ENCODE measurements around the gene TESK2. TPM values are rescaled to one million over a fixed set of nuclear protein-coding genes. Genes with fewer than 3 reads are reported as not detected.
"Not testable (repeated sequence)": the region's sequence is repeated elsewhere in the genome, so short reads cannot be mapped to it uniquely, and the experiment has no call there.

Gene TESK2
- polyA plus RNA-seq, 3 donors from 2014 or later: 1.8 to 3.3 TPM; not detected in 1

- Mint-ChIP-seq H3K4me1 (peaks cover 27 to 29% of the 10 kb centered on the region in 2 donors), H3K4me3 (peak overlapping the region in 3 of 5 donors; percentile 12 to 51 (median 14)), H3K9me3 (no peaks in the 10 kb centered on the region), H3K27me3 (ENCODE audit: low read depth in 3 of 3) (peaks cover 0 to 3% (median 2%) of the 10 kb centered on the region in 3 donors), H3K27ac (no peak overlapping the region), H3K36me3 (peaks cover 0 to under 1% (median 0%) of the 10 kb centered on the region in 3 donors)
- no peak for DNase-seq
Measured at GRCh38 chr1:45501505-45501859, 10.5 kb upstream of the TESK2 start.

DNA sequence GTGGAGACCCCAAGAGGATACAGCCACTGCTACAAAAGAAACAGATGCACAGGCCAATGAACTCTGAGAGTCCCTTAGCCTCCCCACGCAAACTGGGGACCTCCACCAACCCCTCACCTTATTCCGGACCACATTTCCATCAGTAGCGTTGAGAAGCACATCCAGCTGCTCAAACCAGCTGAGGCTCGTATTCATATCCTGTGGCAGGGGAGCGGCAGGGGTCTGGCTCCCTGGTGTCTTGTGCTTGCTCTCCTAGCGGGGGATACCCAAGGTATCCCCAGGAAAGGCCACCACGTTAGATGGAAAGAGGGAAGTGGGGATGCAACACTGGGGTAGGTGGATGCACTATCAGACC lies 8.4 kb upstream of the TESK2 start:
- no peak for DNase-seq
- Mint-ChIP-seq H3K4me3 (peak overlapping the region; percentile 91 to 98 (median 94)), H3K36me3 (peaks cover 0 to 12% (median 5%) of the 10 kb centered on the region in 3 donors), H3K9me3 (no peaks in the 10 kb centered on the region), H3K27ac (peak overlapping the region; percentile 71 to 96 (median 88)), H3K4me1 (peaks cover 27 to 29% of the 10 kb centered on the region in 2 donors), H3K27me3 (ENCODE audit: low read depth in 3 of 3) (peaks cover 0 to 3% (median 2%) of the 10 kb centered on the region in 3 donors)

DNA sequence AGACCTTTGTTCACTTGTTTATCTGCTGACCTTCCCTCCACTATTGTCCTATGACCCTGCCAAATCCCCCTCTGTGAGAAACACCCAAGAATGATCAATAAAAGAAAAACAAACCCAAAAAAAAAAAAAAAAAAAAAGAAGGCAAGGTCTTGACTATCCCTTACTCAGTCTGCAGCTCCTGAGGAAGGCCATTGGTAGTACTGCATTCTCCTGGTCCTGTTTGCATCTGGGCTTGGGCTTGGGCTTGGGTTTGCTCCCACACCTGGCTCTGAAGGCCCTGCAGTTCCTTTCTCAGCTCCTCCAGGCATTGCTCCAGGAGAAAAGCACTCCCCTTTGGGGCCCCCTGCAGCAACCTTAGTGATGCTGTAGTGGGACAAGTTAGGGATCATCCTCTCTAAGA lies 7.3 kb upstream of the TESK2 start:
- peak overlapping the region; percentile 27 to 98 (median 94) for H3K4me3 Mint-ChIP-seq
- H3K27ac Mint-ChIP-seq: peak overlapping the region in 1 of 6 donors; percentile 24
- H3K9me3 Mint-ChIP-seq: no peaks in the 10 kb centered on the region
- no peak for DNase-seq
- H3K4me1 Mint-ChIP-seq: peaks cover 27 to 29% of the 10 kb centered on the region in 2 donors
- peaks cover 0 to 12% (median 5%) of the 10 kb centered on the region in 3 donors for H3K36me3 Mint-ChIP-seq
- peaks cover 0 to 3% (median 2%) of the 10 kb centered on the region in 3 donors for H3K27me3 Mint-ChIP-seq (ENCODE audit: low read depth in 3 of 3)

DNA sequence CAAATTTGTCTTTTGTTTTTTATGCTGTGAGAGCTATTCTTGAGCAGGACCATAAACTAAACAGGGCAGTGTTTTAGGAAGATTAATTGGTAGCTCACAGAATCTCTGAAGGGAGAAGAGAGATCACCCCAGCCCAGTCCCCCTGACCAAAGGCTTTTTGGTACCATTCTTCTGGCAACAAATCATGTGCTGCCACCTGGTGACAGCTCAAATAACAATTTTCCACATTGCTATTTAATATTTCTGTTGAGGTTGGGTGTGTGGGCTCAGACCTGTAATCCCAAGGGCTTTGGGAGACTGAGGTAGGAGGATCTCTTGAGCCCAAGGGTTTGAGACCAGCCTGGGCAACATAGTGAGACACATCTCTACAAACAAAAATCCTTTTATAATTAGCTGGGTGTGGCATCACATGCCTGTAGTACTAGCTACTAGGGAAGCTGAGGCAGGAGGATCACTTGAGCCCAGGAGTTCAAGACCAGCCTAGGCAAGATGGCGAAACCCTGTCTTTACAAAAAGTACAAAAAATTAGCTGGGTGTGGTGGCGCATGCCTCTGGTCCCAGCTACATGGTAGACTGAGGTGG lies 2.2 kb upstream of the TESK2 start:
- peaks cover 0 to 1% (median 0%) of the 10 kb centered on the region in 3 donors for H3K27me3 Mint-ChIP-seq (ENCODE audit: low read depth in 3 of 3)
- H3K27ac Mint-ChIP-seq: peak overlapping the region in 3 of 6 donors; percentile 27 to 64 (median 46)
- peak; percentile 49 to 63 (median 53) for DNase-seq
- H3K36me3 Mint-ChIP-seq: peaks cover 0 to 12% (median 8%) of the 10 kb centered on the region in 3 donors
- peak overlapping the region; percentile 15 to 64 (median 36) for H3K4me3 Mint-ChIP-seq
- no peaks in the 10 kb centered on the region for H3K9me3 Mint-ChIP-seq
- H3K4me1 Mint-ChIP-seq: peaks cover 5% of the 10 kb centered on the region in 2 donors

- Mint-ChIP-seq H3K4me3 (peak overlapping the region in 2 of 5 donors; percentile 61 to 64), H3K27ac (peak overlapping the region in 1 of 6 donors; percentile 46), H3K4me1 (peaks cover 5% of the 10 kb centered on the region in 2 donors), H3K36me3 (peaks cover 0 to 12% (median 8%) of the 10 kb centered on the region in 3 donors), H3K27me3 (ENCODE audit: low read depth in 3 of 3) (peaks cover 0 to 1% (median 0%) of the 10 kb centered on the region in 3 donors), H3K9me3 (no peaks in the 10 kb centered on the region)
- DNase-seq: no peak
Measured at GRCh38 chr1:45492691-45493090, 1.7 kb upstream of the TESK2 start.

GRCh38 chr1:45491487-45492260 lies 711 bp upstream of the TESK2 start:
- peaks cover 0 to 12% (median 8%) of the 10 kb centered on the region in 3 donors for H3K36me3 Mint-ChIP-seq
- no peaks in the 10 kb centered on the region for H3K9me3 Mint-ChIP-seq
- peaks cover 0 to 1% (median 0%) of the 10 kb centered on the region in 3 donors for H3K27me3 Mint-ChIP-seq (ENCODE audit: low read depth in 3 of 3)
- no peak for DNase-seq
- H3K27ac Mint-ChIP-seq: no peak overlapping the region
- H3K4me3 Mint-ChIP-seq: no peak overlapping the region
- peaks cover 5% of the 10 kb centered on the region in 2 donors for H3K4me1 Mint-ChIP-seq

DNA sequence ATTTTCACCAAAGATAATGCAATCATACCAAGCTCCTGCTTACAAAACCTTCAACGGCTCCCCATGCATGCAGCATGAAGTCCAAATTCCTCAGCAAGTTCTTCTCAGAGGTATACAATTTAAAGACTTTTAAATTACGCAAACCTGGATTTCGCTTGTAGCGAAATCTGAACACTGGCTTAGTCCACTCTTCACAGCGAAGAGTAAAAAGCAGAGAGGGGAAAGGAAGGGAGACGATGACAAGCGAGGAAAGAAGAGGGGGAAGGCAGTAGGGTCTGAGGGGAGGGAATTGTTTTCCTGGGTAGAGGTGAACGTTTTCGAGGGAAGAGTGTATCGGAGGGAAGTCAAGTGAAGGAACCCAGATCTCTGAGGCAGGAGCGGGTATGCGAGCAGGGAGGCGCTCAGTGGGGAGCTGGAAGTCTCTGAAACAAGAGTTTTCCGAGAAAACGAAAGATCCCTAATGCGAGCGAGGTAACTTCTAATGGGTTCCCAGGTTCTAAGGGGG lies 790 bp downstream of the TESK2 start:
- H3K4me1 Mint-ChIP-seq: peaks cover 5% of the 10 kb centered on the region in 2 donors
- no peak overlapping the region for H3K27ac Mint-ChIP-seq
- peaks cover 0 to 1% (median 0%) of the 10 kb centered on the region in 3 donors for H3K27me3 Mint-ChIP-seq (ENCODE audit: low read depth in 3 of 3)
- H3K9me3 Mint-ChIP-seq: no peaks in the 10 kb centered on the region
- peaks cover 0 to 6% (median 3%) of the 10 kb centered on the region in 3 donors for H3K36me3 Mint-ChIP-seq
- no peak overlapping the region for H3K4me3 Mint-ChIP-seq
- DNase-seq: no peak

DNA sequence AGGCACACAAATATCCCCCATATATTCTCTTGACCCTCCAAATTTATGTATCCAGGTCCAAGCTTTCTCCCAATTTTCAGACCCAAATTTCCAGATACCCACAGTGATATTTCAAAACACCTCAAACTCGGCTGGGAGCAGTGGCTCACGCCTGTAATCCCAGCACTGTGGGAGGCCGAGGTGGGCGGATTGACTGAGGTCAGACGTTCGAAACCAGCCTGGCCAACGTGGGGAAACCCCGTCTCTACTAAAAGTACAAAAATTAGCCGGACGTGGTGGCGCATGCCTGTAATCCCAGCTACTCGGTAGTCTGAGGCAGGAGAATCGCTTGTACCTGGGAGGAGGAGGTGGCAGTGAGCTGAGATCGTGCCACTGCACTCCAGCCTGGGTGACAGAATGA lies 1.6 kb downstream of the TESK2 start:
- Mint-ChIP-seq H3K4me3 (peak overlapping the region in 1 of 5 donors; percentile 14), H3K27ac (peak overlapping the region in 1 of 6 donors; percentile 63)
- DNase-seq; H3K36me3 Mint-ChIP-seq; H3K4me1 Mint-ChIP-seq; H3K27me3 Mint-ChIP-seq (ENCODE audit: low read depth in 3 of 3); H3K9me3 Mint-ChIP-seq: not testable (repeated sequence)

GRCh38 chr1:45488666-45489377 lies 2.1 kb downstream of the TESK2 start:
- peaks cover 5% of the 10 kb centered on the region in 2 donors for H3K4me1 Mint-ChIP-seq
- no peaks in the 10 kb centered on the region for H3K9me3 Mint-ChIP-seq
- H3K36me3 Mint-ChIP-seq: peaks cover 0 to 3% (median 0%) of the 10 kb centered on the region in 3 donors
- no peak for DNase-seq
- peak overlapping the region in 2 of 5 donors; percentile 2 to 14 for H3K4me3 Mint-ChIP-seq
- H3K27me3 Mint-ChIP-seq (ENCODE audit: low read depth in 3 of 3): peaks cover 0 to 1% (median 0%) of the 10 kb centered on the region in 3 donors
- H3K27ac Mint-ChIP-seq: peak overlapping the region in 1 of 6 donors; percentile 63

DNA sequence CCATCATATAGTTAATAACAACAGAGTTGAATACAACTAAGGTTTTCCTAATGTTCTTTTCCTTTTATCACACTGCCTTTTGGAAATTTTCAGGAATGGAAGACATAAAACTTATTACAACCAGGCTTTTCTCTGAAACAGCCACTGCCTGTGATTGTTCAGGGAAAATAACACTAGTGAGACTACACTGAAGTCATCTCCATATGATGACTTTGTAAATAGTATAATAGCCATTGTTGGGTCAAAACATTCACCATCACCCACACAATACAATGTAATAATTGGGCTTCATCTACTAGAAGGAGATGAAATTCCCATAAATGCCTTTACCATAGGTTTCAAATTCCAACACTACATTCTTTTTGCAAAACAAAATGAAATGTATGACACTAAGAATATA lies 5.0 kb downstream of the TESK2 start:
- H3K4me3 Mint-ChIP-seq: no peak overlapping the region
- no peaks in the 10 kb centered on the region for H3K9me3 Mint-ChIP-seq

DNA sequence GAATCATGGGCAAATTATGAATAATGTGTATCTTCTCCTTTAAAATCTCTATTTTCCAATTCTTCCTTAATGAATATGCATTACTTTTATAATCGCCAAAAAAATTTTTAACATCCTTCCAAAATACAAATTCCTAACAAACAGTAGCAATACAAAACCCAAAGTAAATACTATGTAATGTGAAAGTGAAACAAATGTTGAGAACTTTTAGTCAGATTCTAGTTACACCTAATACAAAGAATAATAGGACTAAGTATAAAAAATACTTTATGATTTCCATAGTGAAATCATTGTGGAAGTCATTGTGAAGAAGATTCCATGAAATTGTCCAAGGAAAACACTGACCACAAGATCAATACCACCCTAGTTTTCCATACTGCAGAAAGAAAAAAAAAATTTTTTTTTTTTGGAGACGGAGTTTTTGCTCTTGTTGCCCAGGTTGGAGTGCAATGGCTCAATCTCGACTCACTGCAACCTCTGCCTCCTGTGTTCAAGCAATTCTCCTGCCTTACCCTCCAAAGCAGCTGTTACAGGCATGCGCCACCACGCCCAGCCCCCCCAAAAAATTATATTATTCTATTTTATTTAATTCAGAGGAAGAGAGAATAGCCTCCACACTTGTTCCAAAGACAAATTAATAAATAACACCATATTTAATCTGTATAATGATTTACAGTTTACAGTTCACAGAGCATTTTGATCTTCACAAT lies 11.8 kb downstream of the TESK2 start:
- H3K4me1 Mint-ChIP-seq: peaks cover 0 to 2% of the 10 kb centered on the region in 2 donors
- no peaks in the 10 kb centered on the region for H3K9me3 Mint-ChIP-seq
- no peaks in the 10 kb centered on the region for H3K27me3 Mint-ChIP-seq (ENCODE audit: low read depth in 3 of 3)
- no peaks in the 10 kb centered on the region for H3K36me3 Mint-ChIP-seq
- H3K27ac Mint-ChIP-seq: no peak overlapping the region
- DNase-seq: no peak
- no peak overlapping the region for H3K4me3 Mint-ChIP-seq

More for the DNA sequence above, 5.0 kb downstream of the TESK2 start:
- Mint-ChIP-seq H3K36me3 (peaks cover 0 to 3% (median 0%) of the 10 kb centered on the region in 3 donors), H3K27ac (no peak overlapping the region), H3K27me3 (ENCODE audit: low read depth in 3 of 3) (no peaks in the 10 kb centered on the region), H3K4me1 (peaks cover 0 to 3% of the 10 kb centered on the region in 2 donors)
- DNase-seq: no peak

GRCh38 chr1:45478121-45478814 lies 12.7 kb downstream of the TESK2 start:
- H3K27me3 Mint-ChIP-seq (ENCODE audit: low read depth in 3 of 3): no peaks in the 10 kb centered on the region
- no peaks in the 10 kb centered on the region for H3K36me3 Mint-ChIP-seq
- no peak for DNase-seq
- no peak overlapping the region for H3K4me3 Mint-ChIP-seq
- peaks cover 0 to 2% of the 10 kb centered on the region in 2 donors for H3K4me1 Mint-ChIP-seq
- H3K9me3 Mint-ChIP-seq: no peaks in the 10 kb centered on the region
- H3K27ac Mint-ChIP-seq: no peak overlapping the region

- no peak overlapping the region for H3K4me3 Mint-ChIP-seq
- no peaks in the 10 kb centered on the region for H3K9me3 Mint-ChIP-seq
- peaks cover 0 to 2% of the 10 kb centered on the region in 2 donors for H3K4me1 Mint-ChIP-seq
- DNase-seq: no peak
- no peaks in the 10 kb centered on the region for H3K27me3 Mint-ChIP-seq (ENCODE audit: low read depth in 3 of 3)
- no peaks in the 10 kb centered on the region for H3K36me3 Mint-ChIP-seq
- H3K27ac Mint-ChIP-seq: no peak overlapping the region
Measured at GRCh38 chr1:45477646-45478045, 13.3 kb downstream of the TESK2 start.

All from immature natural killer cell (primary cell).